PC-3 (cell line): ENCODE results near the gene HCFC1R1. TPM values are rescaled to one million over a fixed set of nuclear protein-coding genes. Genes with fewer than 3 reads are reported as not detected.

Experiments
- ATAC-seq: fragments of 200-7000 bp; cut with Tn5 transposase; 2 replicates; pipeline ENCODE4 v1.9.1; 2020; ENCODE audit warnings: mild to moderate bottlenecking, moderate library complexity
- BruUV-seq: library from RNA; stranded (reverse); fragments of 400-500 nt; replicated peaks from 2 replicates; lab custom pipeline; 2021; lab: Mats Ljungman, UMichigan
- CTCF ChIA-PET: fragments of 300-600 bp; sonication (Branson Sonifier 250); formaldehyde crosslinking; loops from one replicate; lab custom pipeline; 2022; ENCODE audit warnings: antibody characterized with exemption; lab: Charles Lee
- POLR2A ChIA-PET: fragments of 300-600 bp; sonication (Branson Sonifier 250); formaldehyde crosslinking; loops from one replicate; lab custom pipeline; 2022; ENCODE audit warnings: antibody characterized with exemption; ENCODE audit not compliant: unreplicated experiment; lab: Charles Lee
- DNase-seq: peaks from one replicate; pipeline ENCODE4 v3.0.0-alpha.2; 2015
- H2AFZ ChIP-seq: fragments of 300-600 bp; sonication (generic); 2 replicates; pipeline ENCODE4 v1.6.0; 2016; ENCODE audit warnings: antibody characterized with exemption, low read length
- H3F3A ChIP-seq: fragments of 300-600 bp; sonication (generic); one replicate; pipeline ENCODE4 v1.6.0; 2017; ENCODE audit warnings: antibody characterized with exemption, low read length, control low read depth, mild to moderate bottlenecking; ENCODE audit not compliant: unreplicated experiment
- H3K27ac ChIP-seq: fragments of 300-600 bp; sonication (generic); 2 replicates; pipeline ENCODE4 v1.5.1; 2016; ENCODE audit warnings: mild to moderate bottlenecking, low read length
- H3K27me3 ChIP-seq: fragments of 300-600 bp; sonication (generic); 2 replicates; pipeline ENCODE4 v1.6.1; 2016; ENCODE audit warnings: low read length, mixed read lengths
- H3K36me3 ChIP-seq: fragments of 300-600 bp; sonication (generic); 2 replicates; pipeline ENCODE4 v1.6.1; 2016; ENCODE audit warnings: low read depth, mixed run types, low read length, mixed read lengths
- H3K4me1 ChIP-seq: fragments of 300-600 bp; sonication (generic); 2 replicates; pipeline ENCODE4 v1.5.1; 2016; ENCODE audit warnings: low read length; ENCODE audit not compliant: insufficient read depth
- H3K4me2 ChIP-seq: fragments of 300-600 bp; sonication (generic); 2 replicates; pipeline ENCODE4 v1.6.0; 2016; ENCODE audit warnings: low read length
- H3K4me3 ChIP-seq: fragments of 300-600 bp; sonication (generic); 2 replicates; pipeline ENCODE4 v1.5.1; 2016; ENCODE audit warnings: mild to moderate bottlenecking, low read length, mixed read lengths
- H3K79me2 ChIP-seq: fragments of 300-600 bp; sonication (generic); 2 replicates; pipeline ENCODE4 v1.6.1; 2017; ENCODE audit warnings: low read length, mixed read lengths
- H3K9ac ChIP-seq: fragments of 300-600 bp; sonication (generic); 2 replicates; pipeline ENCODE4 v1.6.0; 2016; ENCODE audit warnings: mild to moderate bottlenecking, low read length
- H3K9me2 ChIP-seq: fragments of 300-600 bp; sonication (generic); replicated peaks from 2 replicates; pipeline ENCODE4 v1.6.1; 2016; ENCODE audit warnings: mixed run types, low read length, mixed read lengths
- H3K9me3 ChIP-seq: fragments of 300-600 bp; sonication (generic); 2 replicates; pipeline ENCODE4 v1.6.1; 2016; ENCODE audit warnings: low read length, mixed read lengths
- H4K20me1 ChIP-seq: fragments of 300-600 bp; sonication (generic); 2 replicates; pipeline ENCODE4 v1.6.1; 2016; ENCODE audit warnings: low read length, mixed read lengths
- CTCF ChIP-seq: fragments of 300-600 bp; sonication (generic); conservative IDR thresholded peaks from 2 replicates; pipeline ENCODE4 v1.5.1; 2017; ENCODE audit warnings: antibody characterized with exemption, low read depth, mild to moderate bottlenecking, low read length
- EZH2 ChIP-seq: fragments of 300-600 bp; sonication (generic); IDR thresholded peaks from one replicate; pipeline ENCODE4 v1.6.1; 2017; ENCODE audit warnings: antibody characterized with exemption, mild to moderate bottlenecking, low read length; ENCODE audit not compliant: unreplicated experiment
- EZH2phosphoT487 ChIP-seq: fragments of 300-600 bp; sonication (generic); IDR thresholded peaks from 2 replicates; pipeline ENCODE4 v1.6.1; 2018; ENCODE audit warnings: mild to moderate bottlenecking, antibody characterized with exemption, low read length, borderline replicate concordance
- intact Hi-C: fragments of 100-400 bp; cut with micrococcal nuclease; formaldehyde crosslinking; loops from 2 replicates; pipeline ENCODE4 v1.9.0; 2023
- total RNA-seq: library from RNA; depleted of rRNA; stranded (reverse); fragments of >200 nt; gene quantifications from 2 replicates; pipeline ENCODE4 v1.2.3, GENCODE V29; 2014

The HCFC1R1 gene
- total RNA-seq, 1 experiment from 2014 or later = 56.4 TPM

- no peak overlapping the region for H3K9ac ChIP-seq
Measured at GRCh38 chr16:2977440-2977839, 46.3 kb downstream of the HCFC1R1 start.

GRCh38 chr16:2976673-2977072 lies 47.1 kb downstream of the HCFC1R1 start:
- Histone ChIP-seq H3K36me3 (peaks cover 6% of the 10 kb centered on the region; the same call in 1 of the 2 replicates), H3F3A (no peaks in the 10 kb centered on the region), H3K27ac (peak overlapping the region; percentile 41), H4K20me1 (no peaks in the 10 kb centered on the region), H3K4me2 (no peak overlapping the region), H3K9me3 (no peaks in the 10 kb centered on the region), H3K27me3 (no peaks in the 10 kb centered on the region), H3K79me2 (peaks cover 34% of the 10 kb centered on the region), H2AFZ (no peak overlapping the region), H3K9ac (no peak overlapping the region), H3K9me2 (no peaks in the 10 kb centered on the region), H3K4me1 (peaks cover 19% of the 10 kb centered on the region), H3K4me3 (no peak overlapping the region)
- no TSS peak for BruUV-seq
- ChIA-PET CTCF (no interaction called here), POLR2A (no interaction called here)
- no peak for ATAC-seq
- TF ChIP-seq CTCF (no peak), EZH2phosphoT487 (no peak), EZH2 (no peak)
- DNase-seq = no peak
- intact Hi-C loops = no loop called here

More at GRCh38 chr16:2977440-2977839, 46.3 kb downstream of the HCFC1R1 start:
- Histone ChIP-seq H3K79me2 (peaks cover 34% of the 10 kb centered on the region), H4K20me1 (no peaks in the 10 kb centered on the region), H3K4me3 (peak overlapping the region; percentile 27; the same call in 1 of the 2 replicates), H3K27me3 (no peaks in the 10 kb centered on the region), H3K4me2 (peak overlapping the region; percentile 67), H2AFZ (no peak overlapping the region), H3K27ac (peak overlapping the region; percentile 59), H3F3A (no peaks in the 10 kb centered on the region), H3K9me2 (no peaks in the 10 kb centered on the region), H3K4me1 (peaks cover 19% of the 10 kb centered on the region), H3K36me3 (peaks cover 6% of the 10 kb centered on the region; the same call in 1 of the 2 replicates), H3K9me3 (no peaks in the 10 kb centered on the region)
- TF ChIP-seq EZH2 (no peak), CTCF (no peak), EZH2phosphoT487 (no peak)
- ChIA-PET POLR2A (no interaction called here), CTCF (no interaction called here)
- ATAC-seq (peak; percentile 24), DNase-seq (peak; percentile 69)
- no TSS peak for BruUV-seq
- intact Hi-C loops = no loop called here

DNA sequence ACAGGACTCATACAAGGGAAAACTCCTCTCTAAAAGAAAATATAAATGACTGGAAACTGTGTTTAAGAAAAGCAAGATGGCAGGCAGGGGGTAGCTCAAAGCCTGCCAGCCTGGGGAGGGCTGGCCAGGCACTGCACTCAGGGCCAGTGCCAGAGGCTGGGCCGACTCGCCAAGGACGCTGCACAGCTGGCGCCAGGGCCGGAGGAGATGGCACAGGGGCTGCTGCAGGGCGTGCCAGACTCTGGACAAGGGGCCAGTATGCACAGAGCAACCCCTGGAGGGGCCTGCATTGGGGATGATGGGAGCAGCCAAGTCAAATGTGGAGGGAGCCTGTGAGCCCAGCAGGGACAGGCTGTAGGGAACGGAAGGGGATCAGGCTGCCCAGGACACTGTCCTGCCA lies 47.5 kb downstream of the HCFC1R1 start:
- peaks cover 1% of the 10 kb centered on the region; the same call in 1 of the 2 replicates for H4K20me1 ChIP-seq
- POLR2A ChIA-PET = no interaction called here
- no TSS peak for BruUV-seq
- H3K4me1 ChIP-seq = peaks cover 19% of the 10 kb centered on the region
- CTCF ChIA-PET = no interaction called here
- H3K36me3 ChIP-seq = peaks cover 6% of the 10 kb centered on the region; the same call in 1 of the 2 replicates
- no peaks in the 10 kb centered on the region for H3F3A ChIP-seq
- no peak overlapping the region for H3K4me3 ChIP-seq
- no peaks in the 10 kb centered on the region for H3K27me3 ChIP-seq
- intact Hi-C loops = no loop called here
- no peak for ATAC-seq
- no peak for DNase-seq
- H3K9me2 ChIP-seq = no peaks in the 10 kb centered on the region
- no peaks in the 10 kb centered on the region for H3K9me3 ChIP-seq
- TF ChIP-seq EZH2 (no peak), EZH2phosphoT487 (no peak), CTCF (no peak)
- no peak overlapping the region for H3K4me2 ChIP-seq
- H3K27ac ChIP-seq = no peak overlapping the region
- H3K79me2 ChIP-seq = peaks cover 34% of the 10 kb centered on the region
- no peak overlapping the region for H3K9ac ChIP-seq
- no peak overlapping the region for H2AFZ ChIP-seq
